Small intestine (tissue), 7 donors: ENCODE results near the gene GLMN. TPM values are rescaled to one million over a fixed set of nuclear protein-coding genes. Genes with fewer than 3 reads are reported as not detected.

ENCODE experiments used
- DNase-seq, 2 donors: peaks; one replicate each; pipeline versions ENCODE4 v3.0.0 to v3.0.0-alpha.2; 2013
- FAIRE-seq: peaks from 2 replicates; lab custom pipeline; 2012; peaks lifted over from hg19 to GRCh38; lab: Jason Lieb, UNC
- H3K27ac ChIP-seq, 3 donors: one replicate each; pipeline ENCODE4 v1.5.1; 2013; ENCODE audit warnings: low read length in 2 of 3, mild to moderate bottlenecking in 2 of 3, control low read depth in 1 of 3, inconsistent platforms in 1 of 3, low read depth in 1 of 3, moderate library complexity in 1 of 3
- H3K27me3 ChIP-seq, 3 donors: one replicate each; pipeline ENCODE4 v1.6.1; 2013; ENCODE audit warnings: low read length in 3 of 3, inconsistent platforms in 1 of 3; ENCODE audit not compliant: control insufficient read depth in 3 of 3, insufficient read depth in 3 of 3
- H3K36me3 ChIP-seq, 3 donors: one replicate each; pipeline ENCODE4 v1.6.1; 2013; ENCODE audit warnings: low read length in 3 of 3, inconsistent platforms in 1 of 3, low read depth in 1 of 3, mild to moderate bottlenecking in 1 of 3, moderate library complexity in 1 of 3; ENCODE audit not compliant: control insufficient read depth in 3 of 3, insufficient read depth in 2 of 3
- H3K4me1 ChIP-seq, 3 donors: one replicate each; pipeline ENCODE4 v1.6.1; 2013; ENCODE audit warnings: low read length in 2 of 3, inconsistent platforms in 1 of 3, low read depth in 1 of 3, mild to moderate bottlenecking in 1 of 3, moderate library complexity in 1 of 3; ENCODE audit not compliant: control insufficient read depth in 3 of 3, insufficient read depth in 2 of 3
- H3K4me3 ChIP-seq, 3 donors: one replicate each; pipeline ENCODE4 v1.5.1; 2013; ENCODE audit warnings: low read length in 3 of 3, control low read depth in 1 of 3, inconsistent platforms in 1 of 3, low read depth in 1 of 3, mild to moderate bottlenecking in 1 of 3, moderate library complexity in 1 of 3
- H3K9me3 ChIP-seq, 2 donors: one replicate each; pipeline ENCODE4 v1.6.1; 2013; ENCODE audit warnings: low read depth in 1 of 2, low read length in 1 of 2; ENCODE audit not compliant: control insufficient read depth in 2 of 2, insufficient read depth in 1 of 2
- WGBS, 3 donors: extraction: QIAGEN DNeasy Blood & Tissue Kit; methylation state at CpG; one replicate each; pipeline ENCODE4 v1.1.7; 2013; 5-methylcytosine and 5-hydroxymethylcytosine counted together
- polyA plus RNA-seq, 4 donors: library from polyadenylated mRNA; stranded (reverse) in 3 of 4; unstranded in 1 of 4; fragments of 200-250 nt in 3 of 4; fragments of 120-200 nt in 1 of 4; gene quantifications; one replicate each; pipeline versions ENCODE4 v1.2.1 to v1.2.3, GENCODE V29; 2013
- donor health status: healthy with polysubstance abuse.
- donor health status: control.
- donor health status: control.
- donor health status: Bipolar disorder and iron deficiency.
- donor health status: healthy.

Gene GLMN
- polyA plus RNA-seq, 4 donors: 3.0 to 15.2 (median 6.4) TPM

DNA sequence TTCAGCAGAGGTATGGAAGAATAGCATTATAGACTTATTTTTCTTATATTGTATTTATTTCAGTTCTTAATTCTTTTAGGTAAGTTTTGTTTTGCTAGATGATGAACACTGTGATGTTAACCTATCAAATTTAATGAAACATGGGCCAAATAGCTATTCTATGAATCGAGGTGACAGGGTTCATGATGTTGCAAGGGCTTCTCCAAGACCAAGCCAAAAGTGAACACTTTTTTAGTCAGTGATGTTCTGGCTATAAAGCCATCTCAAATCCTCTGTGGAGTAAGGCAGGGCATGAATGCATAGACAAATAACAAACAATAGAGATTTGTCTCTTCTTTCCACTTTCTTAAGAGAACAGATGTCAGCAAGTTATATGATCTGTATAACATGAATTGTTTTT, 54.4 kb downstream of the GLMN start:
- FAIRE-seq (no peak), DNase-seq (no peak)
- no peaks in the 10 kb centered on the region for H3K4me1 ChIP-seq
- H3K36me3 ChIP-seq: peaks cover 0 to 4% (median 4%) of the 10 kb centered on the region in 3 donors
- no peak overlapping the region for H3K4me3 ChIP-seq
- no peaks in the 10 kb centered on the region for H3K9me3 ChIP-seq
- H3K27me3 ChIP-seq: no peaks in the 10 kb centered on the region
- H3K27ac ChIP-seq: no peak overlapping the region
- 91 to 97% (median 93%) methylated on average over 1 of the region's 1 CpG for WGBS, 3 donors

DNA sequence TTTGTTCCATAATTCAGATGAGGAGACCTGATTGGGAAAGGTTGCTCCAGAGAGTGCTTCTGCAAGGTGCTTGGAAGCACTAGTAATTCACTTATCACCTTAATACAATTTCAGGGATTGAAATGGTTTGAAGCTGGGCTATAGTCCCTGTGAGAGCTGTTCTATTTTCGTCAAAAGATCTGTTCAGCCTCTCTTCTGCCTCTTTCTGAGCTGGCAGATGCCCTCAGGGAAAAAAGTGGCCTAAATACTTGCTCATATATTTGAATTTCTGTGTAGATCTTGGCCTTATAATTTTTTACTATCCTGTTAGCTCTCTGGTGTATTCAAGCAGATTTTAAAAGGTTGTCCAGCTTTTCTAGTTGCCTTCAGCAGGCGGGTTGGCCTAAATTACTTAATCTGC, 58.8 kb downstream of the GLMN start:
- Histone ChIP-seq H3K27me3 (no peaks in the 10 kb centered on the region), H3K27ac (no peak overlapping the region), H3K4me3 (no peak overlapping the region), H3K36me3 (no peaks in the 10 kb centered on the region), H3K9me3 (no peaks in the 10 kb centered on the region), H3K4me1 (no peaks in the 10 kb centered on the region)
- FAIRE-seq (no peak), DNase-seq (no peak)
- WGBS, 3 donors: 85 to 92% (median 88%) methylated on average over 2 of the region's 2 CpGs

DNA sequence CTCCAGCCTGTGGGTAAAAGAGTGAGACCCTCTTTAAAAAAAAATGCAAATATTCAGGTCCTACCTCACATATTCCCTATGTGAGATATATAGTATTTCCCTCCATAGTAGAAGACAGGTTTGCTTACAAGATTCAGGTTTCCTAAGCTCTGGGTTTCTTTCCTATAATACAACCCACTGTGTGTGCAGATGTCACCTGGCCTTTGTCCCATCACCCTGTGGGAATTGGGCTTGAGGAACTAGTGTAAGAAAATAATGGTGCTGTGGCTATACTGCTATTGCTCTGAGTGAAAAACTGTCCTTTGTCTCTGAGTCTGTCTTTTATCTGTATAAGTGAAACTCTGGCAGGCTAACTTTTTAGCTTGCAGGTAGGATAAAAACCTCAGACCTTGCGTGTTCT, 68.1 kb downstream of the GLMN start:
- WGBS, 3 donors: 79 to 85% (median 82%) methylated on average over 1 of the region's 1 CpG
- H3K27ac ChIP-seq: no peak overlapping the region
- no peak for DNase-seq
- no peak overlapping the region for H3K4me3 ChIP-seq
- no peaks in the 10 kb centered on the region for H3K27me3 ChIP-seq
- H3K36me3 ChIP-seq: no peaks in the 10 kb centered on the region
- no peak for FAIRE-seq
- H3K4me1 ChIP-seq: no peaks in the 10 kb centered on the region
- no peaks in the 10 kb centered on the region for H3K9me3 ChIP-seq

DNA sequence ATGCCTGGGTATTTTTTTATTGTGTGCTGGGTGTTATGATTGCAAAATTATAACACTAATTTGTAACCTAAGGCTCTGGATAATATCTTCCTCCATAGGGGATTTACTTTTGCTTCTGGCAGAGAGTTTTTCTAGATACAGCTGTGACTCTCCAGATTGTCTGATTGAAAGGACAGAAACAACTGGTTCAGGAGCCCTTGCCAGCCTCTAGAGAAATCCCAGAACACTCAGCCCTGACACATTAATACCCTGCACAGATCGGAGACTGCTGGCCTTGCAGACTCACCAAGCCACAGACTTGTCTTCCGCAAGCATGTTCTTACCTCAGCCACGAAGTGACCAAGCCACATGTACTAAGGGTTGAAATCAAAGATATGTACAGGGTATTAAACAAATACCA, 70.4 kb downstream of the GLMN start:
- H3K4me1 ChIP-seq: no peaks in the 10 kb centered on the region
- WGBS, 3 donors: 71 to 79% (median 79%) methylated on average over 3 of the region's 3 CpGs
- no peaks in the 10 kb centered on the region for H3K27me3 ChIP-seq
- no peak overlapping the region for H3K27ac ChIP-seq
- H3K4me3 ChIP-seq: no peak overlapping the region
- no peaks in the 10 kb centered on the region for H3K9me3 ChIP-seq
- H3K36me3 ChIP-seq: no peaks in the 10 kb centered on the region
- DNase-seq (no peak), FAIRE-seq (no peak)

DNA sequence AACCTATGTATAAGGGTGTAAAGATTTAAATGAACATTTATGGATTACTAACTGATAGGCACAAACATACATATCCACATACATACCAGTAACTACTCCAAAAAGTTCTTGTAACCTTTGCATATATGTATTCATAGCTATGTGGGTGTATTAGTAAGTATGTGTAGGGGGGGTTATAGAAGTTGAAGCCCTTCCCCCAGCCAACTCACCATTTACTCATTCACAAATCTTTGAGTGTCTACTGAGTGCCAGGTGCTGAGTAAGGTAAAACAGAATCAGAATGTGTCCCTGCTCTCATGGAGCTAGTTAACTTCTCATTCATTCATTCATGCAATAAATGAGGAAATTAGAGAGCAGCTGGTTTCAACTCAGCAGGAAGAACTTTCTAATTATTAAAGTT, 79.8 kb downstream of the GLMN start:
- DNase-seq: no peak
- no peak for FAIRE-seq
- H3K4me1 ChIP-seq: no peaks in the 10 kb centered on the region
- no peaks in the 10 kb centered on the region for H3K36me3 ChIP-seq
- no peak overlapping the region for H3K4me3 ChIP-seq
- H3K27me3 ChIP-seq: no peaks in the 10 kb centered on the region
- H3K9me3 ChIP-seq: no peaks in the 10 kb centered on the region
- H3K27ac ChIP-seq: no peak overlapping the region

DNA sequence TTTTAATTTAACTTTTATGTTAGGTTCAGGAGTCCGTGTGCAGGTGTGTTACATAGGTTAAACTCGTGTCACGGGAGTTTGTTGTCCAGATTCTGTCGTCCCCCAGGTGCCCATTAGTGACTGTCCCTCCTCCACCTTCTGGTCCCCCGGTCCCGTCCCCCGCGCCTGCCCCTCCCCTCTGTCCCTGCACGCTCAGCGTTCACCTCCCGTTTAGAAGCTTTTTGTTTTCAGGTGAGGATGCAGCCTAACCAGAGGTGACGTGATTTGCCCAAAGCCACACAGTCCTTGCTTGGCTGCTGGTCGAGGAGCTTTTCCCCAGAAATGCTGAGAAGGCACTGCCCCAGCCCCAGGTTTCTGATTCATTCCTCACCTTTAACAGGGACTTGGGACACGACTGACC, 80.2 kb downstream of the GLMN start:
- DNase-seq (no peak), FAIRE-seq (no peak)
- no peaks in the 10 kb centered on the region for H3K36me3 ChIP-seq
- no peaks in the 10 kb centered on the region for H3K27me3 ChIP-seq
- H3K4me3 ChIP-seq: no peak overlapping the region
- no peak overlapping the region for H3K27ac ChIP-seq
- no peaks in the 10 kb centered on the region for H3K4me1 ChIP-seq
- H3K9me3 ChIP-seq: no peaks in the 10 kb centered on the region
- 81 to 84% (median 81%) methylated on average over 14 of the region's 14 CpGs for WGBS, 3 donors

DNA sequence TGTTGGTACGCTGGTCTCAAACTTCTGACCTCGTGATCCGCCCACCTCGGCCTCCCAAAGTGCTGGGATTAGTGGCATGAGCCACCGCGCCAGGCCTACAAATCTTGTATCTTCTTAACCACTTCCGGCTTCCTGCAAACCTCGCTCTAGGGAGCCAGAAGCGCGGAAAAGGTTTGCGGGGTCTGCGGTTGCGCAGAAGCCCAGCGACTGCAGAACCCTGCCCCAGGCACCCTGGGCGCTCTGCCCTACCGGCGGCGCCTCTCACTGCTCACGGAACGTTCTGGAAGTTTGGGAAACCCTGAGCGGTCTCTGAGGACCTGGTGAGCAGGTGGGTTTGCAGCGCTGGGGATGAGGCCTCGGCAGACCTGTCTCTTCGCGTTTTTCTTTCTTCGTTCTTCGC, 81.1 kb downstream of the GLMN start, which contains the start of gene C1orf146:
TSS of gene C1orf146 (plus strand) at position 195 of the 400 bp plus-strand sequence. CDS start 13,506 bp downstream, outside the sequence.
- Histone ChIP-seq H3K4me3 (no peak within 1 kb of the TSS), H3K27ac (no peak within 1 kb of the TSS), H3K9me3 (no peaks in the 10 kb centered on the region), H3K27me3 (no peaks in the 10 kb centered on the region), H3K4me1 (no peaks in the 10 kb centered on the region), H3K36me3 (no peaks in the 10 kb centered on the region)
- DNase-seq (no peak), FAIRE-seq (no peak)
- 95 to 96% (median 95%) methylated on average over 27 of the region's 27 CpGs for WGBS, 3 donors

DNA sequence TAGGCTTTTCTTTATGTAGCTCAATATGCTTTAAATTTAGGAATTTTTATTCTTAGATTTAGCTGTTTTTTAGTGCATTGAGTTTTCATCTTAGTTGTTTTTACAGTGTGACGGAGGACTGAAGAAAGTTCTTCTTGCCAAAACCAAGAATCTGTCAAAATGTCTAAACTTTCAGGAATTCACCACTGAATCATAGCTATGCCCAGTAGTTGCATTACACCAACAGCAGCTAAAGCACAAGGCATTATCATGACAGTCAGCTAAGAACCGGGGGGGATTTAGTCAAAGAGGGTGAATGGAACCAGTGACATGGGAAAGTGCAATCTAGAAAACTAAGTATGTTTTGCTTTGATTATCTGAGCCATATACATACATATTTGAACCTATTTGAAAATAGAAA, 87.6 kb downstream of the GLMN start:
- no peak for FAIRE-seq
- Histone ChIP-seq H3K4me1 (no peaks in the 10 kb centered on the region), H3K4me3 (no peak overlapping the region), H3K27me3 (no peaks in the 10 kb centered on the region), H3K36me3 (no peaks in the 10 kb centered on the region), H3K9me3 (peaks cover 0 to 2% of the 10 kb centered on the region in 2 donors), H3K27ac (no peak overlapping the region)
- DNase-seq: no peak
- 88 to 95% (median 93%) methylated on average over 2 of the region's 2 CpGs for WGBS, 3 donors

DNA sequence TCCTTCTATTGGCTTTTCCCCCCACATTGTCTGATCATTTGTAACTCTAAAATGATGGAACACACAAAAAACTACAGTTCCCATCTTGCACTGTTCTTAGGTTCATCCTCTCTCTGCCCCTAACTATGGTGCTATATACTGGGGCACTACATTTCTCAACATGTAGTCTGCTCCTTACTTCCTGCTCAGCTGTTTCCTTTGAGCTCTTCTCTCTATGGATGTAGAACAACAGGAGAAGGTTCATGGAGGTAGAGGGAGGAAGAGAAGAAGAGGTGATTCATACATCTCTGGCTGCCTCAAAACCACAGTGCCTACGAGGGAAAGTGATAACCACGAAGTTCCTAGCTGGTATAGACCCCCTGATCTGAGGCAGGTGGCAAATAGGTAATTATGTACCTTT, 88.1 kb downstream of the GLMN start:
- H3K27me3 ChIP-seq: no peaks in the 10 kb centered on the region
- no peaks in the 10 kb centered on the region for H3K4me1 ChIP-seq
- FAIRE-seq: no peak
- no peak overlapping the region for H3K4me3 ChIP-seq
- 31 to 56% (median 44%) methylated on average over 2 of the region's 2 CpGs for WGBS, 3 donors
- DNase-seq: no peak
- no peaks in the 10 kb centered on the region for H3K36me3 ChIP-seq
- no peak overlapping the region for H3K27ac ChIP-seq
- H3K9me3 ChIP-seq: peaks cover 0 to 2% of the 10 kb centered on the region in 2 donors
